HG03342 (cell line): Measurements from ENCODE around the gene DLG5.
A peak's percentile ranks its signal among the peaks of the same experiment; 100 is the strongest.

Source experiments
- ATAC-seq: cut with Tn5 transposase; IDR thresholded peaks from one replicate; pipeline ENCODE4 v1.9.1; 2021; ENCODE audit warnings: mild to moderate bottlenecking, moderate library complexity; ENCODE audit not compliant: unreplicated experiment

DLG5 gene

GRCh38 chr10:77892021-77892739 lies 34.4 kb downstream of the DLG5 start:
- no peak for ATAC-seq

GRCh38 chr10:77890097-77890496 lies 36.5 kb downstream of the DLG5 start:
- ATAC-seq, result no peak

GRCh38 chr10:77889277-77889903 lies 37.2 kb downstream of the DLG5 start:
- no peak for ATAC-seq

GRCh38 chr10:77888356-77888703 lies 38.2 kb downstream of the DLG5 start:
- no peak for ATAC-seq

- ATAC-seq, result no peak
Observed at GRCh38 chr10:77887631-77888355, 38.8 kb downstream of the DLG5 start.

- no peak for ATAC-seq
Observed at GRCh38 chr10:77886795-77887355, 39.7 kb downstream of the DLG5 start.

- ATAC-seq, result no peak
Observed at GRCh38 chr10:77884181-77884580, 42.4 kb downstream of the DLG5 start.

GRCh38 chr10:77881636-77882035 lies 44.9 kb downstream of the DLG5 start:
- no peak for ATAC-seq

- ATAC-seq, result no peak
Observed at GRCh38 chr10:77881222-77881621, 45.3 kb downstream of the DLG5 start.

GRCh38 chr10:77879710-77880109 lies 46.8 kb downstream of the DLG5 start:
- no peak for ATAC-seq

GRCh38 chr10:77879065-77879464 lies 47.5 kb downstream of the DLG5 start:
- no peak for ATAC-seq

- peak; percentile 45 for ATAC-seq
Observed at GRCh38 chr10:77877441-77878344, 48.9 kb downstream of the DLG5 start.

- no peak for ATAC-seq
Observed at GRCh38 chr10:77875730-77876129, 50.8 kb downstream of the DLG5 start.

- ATAC-seq, result no peak
Observed at GRCh38 chr10:77874872-77875271, 51.7 kb downstream of the DLG5 start.

GRCh38 chr10:77873536-77874380 lies 52.8 kb downstream of the DLG5 start:
- peak; percentile 85 for ATAC-seq

- ATAC-seq, result no peak
Observed at GRCh38 chr10:77872947-77873535, 53.5 kb downstream of the DLG5 start.

GRCh38 chr10:77872151-77872946 lies 54.2 kb downstream of the DLG5 start:
- ATAC-seq, result no peak

GRCh38 chr10:77869626-77870420 lies 56.7 kb downstream of the DLG5 start:
- no peak for ATAC-seq
